ENCODE results near the gene CCR1.

GRCh38 chr3:46184469-46184868 lies 23.6 kb downstream of the CCR1 start:
- no peak for TF ChIP-seq YY1 (IDR thresholded peaks at IDR 0.05)
- no peak for TF ChIP-seq SP1 (IDR thresholded peaks at IDR 0.05)
- no peak for TF ChIP-seq CTCF (IDR thresholded peaks at IDR 0.05; ENCODE audit: low read depth, low read length, missing input control)
- TF ChIP-seq, protein P1, sequence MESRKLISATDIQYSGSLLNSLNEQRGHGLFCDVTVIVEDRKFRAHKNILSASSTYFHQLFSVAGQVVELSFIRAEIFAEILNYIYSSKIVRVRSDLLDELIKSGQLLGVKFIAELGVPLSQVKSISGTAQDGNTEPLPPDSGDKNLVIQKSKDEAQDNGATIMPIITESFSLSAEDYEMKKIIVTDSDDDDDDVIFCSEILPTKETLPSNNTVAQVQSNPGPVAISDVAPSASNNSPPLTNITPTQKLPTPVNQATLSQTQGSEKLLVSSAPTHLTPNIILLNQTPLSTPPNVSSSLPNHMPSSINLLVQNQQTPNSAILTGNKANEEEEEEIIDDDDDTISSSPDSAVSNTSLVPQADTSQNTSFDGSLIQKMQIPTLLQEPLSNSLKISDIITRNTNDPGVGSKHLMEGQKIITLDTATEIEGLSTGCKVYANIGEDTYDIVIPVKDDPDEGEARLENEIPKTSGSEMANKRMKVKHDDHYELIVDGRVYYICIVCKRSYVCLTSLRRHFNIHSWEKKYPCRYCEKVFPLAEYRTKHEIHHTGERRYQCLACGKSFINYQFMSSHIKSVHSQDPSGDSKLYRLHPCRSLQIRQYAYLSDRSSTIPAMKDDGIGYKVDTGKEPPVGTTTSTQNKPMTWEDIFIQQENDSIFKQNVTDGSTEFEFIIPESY (IDR thresholded peaks at IDR 0.05), result no peak
- TF ChIP-seq, protein P2, sequence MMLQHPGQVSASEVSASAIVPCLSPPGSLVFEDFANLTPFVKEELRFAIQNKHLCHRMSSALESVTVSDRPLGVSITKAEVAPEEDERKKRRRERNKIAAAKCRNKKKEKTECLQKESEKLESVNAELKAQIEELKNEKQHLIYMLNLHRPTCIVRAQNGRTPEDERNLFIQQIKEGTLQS (IDR thresholded peaks at IDR 0.05), result no peak
- TF ChIP-seq, protein P3, sequence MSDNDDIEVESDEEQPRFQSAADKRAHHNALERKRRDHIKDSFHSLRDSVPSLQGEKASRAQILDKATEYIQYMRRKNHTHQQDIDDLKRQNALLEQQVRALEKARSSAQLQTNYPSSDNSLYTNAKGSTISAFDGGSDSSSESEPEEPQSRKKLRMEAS (IDR thresholded peaks at IDR 0.05), result no peak
- no peak for TF ChIP-seq REST (IDR thresholded peaks at IDR 0.05)
- no peak for TF ChIP-seq RAD21 (IDR thresholded peaks at IDR 0.05)
- TF ChIP-seq EGR1 (IDR thresholded peaks at IDR 0.05; ENCODE audit: low read depth in 2 of 2), result no peak
